ENCODE data around the gene SNRNP48.

SNRNP48 gene

GRCh38 chr6:7589949-7590917, at the start of gene SNRNP48 (continued):
- TF ChIP-seq ZBTB44 (tag by site-specific recombination; IDR thresholded peaks at IDR 0.05): peak; percentile 7; the same call in 1 of the 2 replicates
- TF ChIP-seq ZNF398 (tag by site-specific recombination; IDR thresholded peaks at IDR 0.05): no peak
- TF ChIP-seq ZNF488 (tag by site-specific recombination; IDR thresholded peaks at IDR 0.05): no peak
- TF ChIP-seq EGR2 (tag by site-specific recombination; IDR thresholded peaks at IDR 0.05; ENCODE audit: low read depth): peak; percentile 4; the same call in 1 of the 2 replicates
- TF ChIP-seq ZNF311 (tag by site-specific recombination; IDR thresholded peaks at IDR 0.05; ENCODE audit: borderline replicate concordance): no peak
- no peak for TF ChIP-seq HOXC10 (CRISPR knock-in tag; IDR thresholded peaks at IDR 0.05)
- TF ChIP-seq ZNF214 (tag by site-specific recombination; IDR thresholded peaks at IDR 0.05; ENCODE audit: borderline replicate concordance): no peak
- no peak for TF ChIP-seq CTCF (tag by site-specific recombination; IDR thresholded peaks at IDR 0.05)
- TF ChIP-seq ZNF19 (tag by site-specific recombination; IDR thresholded peaks at IDR 0.05; ENCODE audit: low read depth): no peak
- no peak for TF ChIP-seq PRDM2 (tag by site-specific recombination; IDR thresholded peaks at IDR 0.05; ENCODE audit: borderline replicate concordance)
- no peak for TF ChIP-seq ZFP3 (tag by site-specific recombination; IDR thresholded peaks at IDR 0.05; ENCODE audit: low read depth)
- peak; percentile 98 for TF ChIP-seq SCRT1 (tag by site-specific recombination; IDR thresholded peaks at IDR 0.05; ENCODE audit: borderline replicate concordance)
- no peak for TF ChIP-seq ZNF140 (tag by site-specific recombination; IDR thresholded peaks at IDR 0.05)
- peak; percentile 28; the same call in 1 of the 2 replicates for TF ChIP-seq ZNF600 (tag by site-specific recombination; IDR thresholded peaks at IDR 0.05)
- no peak for TF ChIP-seq ZNF473 (tag by site-specific recombination; IDR thresholded peaks at IDR 0.05)
- TF ChIP-seq HOXA7 (CRISPR knock-in tag; IDR thresholded peaks at IDR 0.05; ENCODE audit: borderline replicate concordance): no peak
- TF ChIP-seq, protein P1, sequence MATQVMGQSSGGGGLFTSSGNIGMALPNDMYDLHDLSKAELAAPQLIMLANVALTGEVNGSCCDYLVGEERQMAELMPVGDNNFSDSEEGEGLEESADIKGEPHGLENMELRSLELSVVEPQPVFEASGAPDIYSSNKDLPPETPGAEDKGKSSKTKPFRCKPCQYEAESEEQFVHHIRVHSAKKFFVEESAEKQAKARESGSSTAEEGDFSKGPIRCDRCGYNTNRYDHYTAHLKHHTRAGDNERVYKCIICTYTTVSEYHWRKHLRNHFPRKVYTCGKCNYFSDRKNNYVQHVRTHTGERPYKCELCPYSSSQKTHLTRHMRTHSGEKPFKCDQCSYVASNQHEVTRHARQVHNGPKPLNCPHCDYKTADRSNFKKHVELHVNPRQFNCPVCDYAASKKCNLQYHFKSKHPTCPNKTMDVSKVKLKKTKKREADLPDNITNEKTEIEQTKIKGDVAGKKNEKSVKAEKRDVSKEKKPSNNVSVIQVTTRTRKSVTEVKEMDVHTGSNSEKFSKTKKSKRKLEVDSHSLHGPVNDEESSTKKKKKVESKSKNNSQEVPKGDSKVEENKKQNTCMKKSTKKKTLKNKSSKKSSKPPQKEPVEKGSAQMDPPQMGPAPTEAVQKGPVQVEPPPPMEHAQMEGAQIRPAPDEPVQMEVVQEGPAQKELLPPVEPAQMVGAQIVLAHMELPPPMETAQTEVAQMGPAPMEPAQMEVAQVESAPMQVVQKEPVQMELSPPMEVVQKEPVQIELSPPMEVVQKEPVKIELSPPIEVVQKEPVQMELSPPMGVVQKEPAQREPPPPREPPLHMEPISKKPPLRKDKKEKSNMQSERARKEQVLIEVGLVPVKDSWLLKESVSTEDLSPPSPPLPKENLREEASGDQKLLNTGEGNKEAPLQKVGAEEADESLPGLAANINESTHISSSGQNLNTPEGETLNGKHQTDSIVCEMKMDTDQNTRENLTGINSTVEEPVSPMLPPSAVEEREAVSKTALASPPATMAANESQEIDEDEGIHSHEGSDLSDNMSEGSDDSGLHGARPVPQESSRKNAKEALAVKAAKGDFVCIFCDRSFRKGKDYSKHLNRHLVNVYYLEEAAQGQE (tag by site-specific recombination; IDR thresholded peaks at IDR 0.05): no peak
- TF ChIP-seq, protein P2, sequence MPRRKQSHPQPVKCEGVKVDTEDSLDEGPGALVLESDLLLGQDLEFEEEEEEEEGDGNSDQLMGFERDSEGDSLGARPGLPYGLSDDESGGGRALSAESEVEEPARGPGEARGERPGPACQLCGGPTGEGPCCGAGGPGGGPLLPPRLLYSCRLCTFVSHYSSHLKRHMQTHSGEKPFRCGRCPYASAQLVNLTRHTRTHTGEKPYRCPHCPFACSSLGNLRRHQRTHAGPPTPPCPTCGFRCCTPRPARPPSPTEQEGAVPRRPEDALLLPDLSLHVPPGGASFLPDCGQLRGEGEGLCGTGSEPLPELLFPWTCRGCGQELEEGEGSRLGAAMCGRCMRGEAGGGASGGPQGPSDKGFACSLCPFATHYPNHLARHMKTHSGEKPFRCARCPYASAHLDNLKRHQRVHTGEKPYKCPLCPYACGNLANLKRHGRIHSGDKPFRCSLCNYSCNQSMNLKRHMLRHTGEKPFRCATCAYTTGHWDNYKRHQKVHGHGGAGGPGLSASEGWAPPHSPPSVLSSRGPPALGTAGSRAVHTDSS (tag by site-specific recombination; IDR thresholded peaks at IDR 0.05): no peak
- no peak for TF ChIP-seq ZNF23 (tag by site-specific recombination; IDR thresholded peaks at IDR 0.05; ENCODE audit: borderline replicate concordance)
